DND-41 (cell line): ENCODE results near the gene JCHAIN.
"Not testable (repeated sequence)": the region's sequence is repeated elsewhere in the genome, so short reads cannot be mapped to it uniquely, and the experiment has no call there.

Experiments
- ATAC-seq: fragments of 200-7000 bp; cut with Tn5 transposase; 3 replicates; pipeline ENCODE4 v1.9.1; 2021; ENCODE audit warnings: low read depth; ENCODE audit not compliant: insufficient read depth
- DNase-seq: peaks from one replicate; pipeline ENCODE4 v3.0.0-alpha.2; 2020
- H2AFZ ChIP-seq: 2 replicates; pipeline ENCODE4 v1.6.0; 2012; ENCODE audit warnings: low read depth, low read length
- H3K27ac ChIP-seq: 2 replicates; pipeline ENCODE4 v1.5.1; 2012; ENCODE audit warnings: low read length, inconsistent platforms
- H3K27me3 ChIP-seq: fragments of 200-600 bp; sonication (generic); 2 replicates; pipeline ENCODE4 v1.6.0; 2012; ENCODE audit warnings: low read length, mild to moderate bottlenecking, inconsistent platforms; ENCODE audit not compliant: insufficient read depth, poor library complexity
- H3K36me3 ChIP-seq: 2 replicates; pipeline ENCODE4 v1.5.1; 2012; ENCODE audit warnings: low read length, inconsistent platforms; ENCODE audit not compliant: insufficient read depth
- H3K4me1 ChIP-seq: 2 replicates; pipeline ENCODE4 v1.5.1; 2012; ENCODE audit warnings: mild to moderate bottlenecking, low read length; ENCODE audit not compliant: insufficient read depth
- H3K4me2 ChIP-seq: 2 replicates; pipeline ENCODE4 v1.6.0; 2012; ENCODE audit warnings: mild to moderate bottlenecking, moderate library complexity, low read length, inconsistent platforms; ENCODE audit not compliant: insufficient read depth
- H3K4me3 ChIP-seq, 2 experiments: fragments of 200-600 bp in 1 of 2; shearing (Covaris generic) in 1 of 2; 2 replicates each; pipeline ENCODE4 v1.5.1; 2012 to 2016; ENCODE audit warnings: inconsistent platforms in 2 of 2, low read length in 2 of 2, mild to moderate bottlenecking in 2 of 2, low read depth in 1 of 2, moderate library complexity in 1 of 2
- H3K79me2 ChIP-seq: 2 replicates; pipeline ENCODE4 v1.6.0; 2012; ENCODE audit warnings: low read length, inconsistent platforms; ENCODE audit not compliant: insufficient read depth
- H3K9ac ChIP-seq: 2 replicates; pipeline ENCODE4 v1.6.0; 2012; ENCODE audit warnings: low read depth, mild to moderate bottlenecking, inconsistent platforms, low read length, moderate library complexity
- H3K9me3 ChIP-seq: 2 replicates; pipeline ENCODE4 v1.5.1; 2012; ENCODE audit warnings: low read length, moderate library complexity, mild to moderate bottlenecking, inconsistent platforms; ENCODE audit not compliant: insufficient read depth, severe bottlenecking
- H4K20me1 ChIP-seq: 2 replicates; pipeline ENCODE4 v1.6.0; 2012; ENCODE audit warnings: low read length; ENCODE audit not compliant: insufficient read depth
- EZH2 ChIP-seq: IDR thresholded peaks from 3 replicates; pipeline ENCODE4 v1.6.1; 2012; ENCODE audit warnings: borderline replicate concordance, low read depth, mild to moderate bottlenecking, moderate library complexity, low read length, inconsistent platforms; ENCODE audit not compliant: severe bottlenecking
- TF ChIP-seq, protein P1 (sequence below): IDR thresholded peaks from 2 replicates; pipeline ENCODE4 v1.5.1; 2012; ENCODE audit warnings: borderline replicate concordance, low read length, moderate library complexity, mild to moderate bottlenecking; ENCODE audit not compliant: poor library complexity, severe bottlenecking; ENCODE audit errors: extremely low read depth

Gene JCHAIN

GRCh38 chr4:70687392-70687791 is 21.1 kb upstream of the JCHAIN start:
- peaks cover 36% of the 10 kb centered on the region for H3K36me3 ChIP-seq
- H2AFZ ChIP-seq = peak overlapping the region; percentile 71
- no peaks in the 10 kb centered on the region for H3K9me3 ChIP-seq
- DNase-seq = peak; percentile 29
- H3K4me1 ChIP-seq = peaks cover 69% of the 10 kb centered on the region
- peak overlapping the region; percentile 49 to 71; a peak in 3 of 4 replicates for H3K4me3 ChIP-seq
- peak overlapping the region; percentile 98 for H3K27ac ChIP-seq
- peak overlapping the region; percentile 90 for H3K4me2 ChIP-seq
- peaks cover 62% of the 10 kb centered on the region for H3K79me2 ChIP-seq
- H3K27me3 ChIP-seq = no peaks in the 10 kb centered on the region
- peaks cover 32% of the 10 kb centered on the region for H4K20me1 ChIP-seq
- ATAC-seq = no peak
- no peak for TF ChIP-seq EZH2
- TF ChIP-seq, protein P1, sequence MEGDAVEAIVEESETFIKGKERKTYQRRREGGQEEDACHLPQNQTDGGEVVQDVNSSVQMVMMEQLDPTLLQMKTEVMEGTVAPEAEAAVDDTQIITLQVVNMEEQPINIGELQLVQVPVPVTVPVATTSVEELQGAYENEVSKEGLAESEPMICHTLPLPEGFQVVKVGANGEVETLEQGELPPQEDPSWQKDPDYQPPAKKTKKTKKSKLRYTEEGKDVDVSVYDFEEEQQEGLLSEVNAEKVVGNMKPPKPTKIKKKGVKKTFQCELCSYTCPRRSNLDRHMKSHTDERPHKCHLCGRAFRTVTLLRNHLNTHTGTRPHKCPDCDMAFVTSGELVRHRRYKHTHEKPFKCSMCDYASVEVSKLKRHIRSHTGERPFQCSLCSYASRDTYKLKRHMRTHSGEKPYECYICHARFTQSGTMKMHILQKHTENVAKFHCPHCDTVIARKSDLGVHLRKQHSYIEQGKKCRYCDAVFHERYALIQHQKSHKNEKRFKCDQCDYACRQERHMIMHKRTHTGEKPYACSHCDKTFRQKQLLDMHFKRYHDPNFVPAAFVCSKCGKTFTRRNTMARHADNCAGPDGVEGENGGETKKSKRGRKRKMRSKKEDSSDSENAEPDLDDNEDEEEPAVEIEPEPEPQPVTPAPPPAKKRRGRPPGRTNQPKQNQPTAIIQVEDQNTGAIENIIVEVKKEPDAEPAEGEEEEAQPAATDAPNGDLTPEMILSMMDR = no peak
- H3K9ac ChIP-seq = peak overlapping the region; percentile 95

GRCh38 chr4:70682142-70682541 is 15.8 kb upstream of the JCHAIN start:
- not testable (repeated sequence) for H3K4me2 ChIP-seq, H4K20me1 ChIP-seq, H3K4me3 ChIP-seq, H3K9me3 ChIP-seq, H2AFZ ChIP-seq, ATAC-seq, H3K36me3 ChIP-seq, H3K27me3 ChIP-seq, H3K9ac ChIP-seq, DNase-seq
- Histone ChIP-seq H3K79me2 (peaks cover 25% of the 10 kb centered on the region), H3K4me1 (peaks cover 78% of the 10 kb centered on the region), H3K27ac (peak overlapping the region; percentile 97; the same call in 1 of the 2 replicates)

DNA sequence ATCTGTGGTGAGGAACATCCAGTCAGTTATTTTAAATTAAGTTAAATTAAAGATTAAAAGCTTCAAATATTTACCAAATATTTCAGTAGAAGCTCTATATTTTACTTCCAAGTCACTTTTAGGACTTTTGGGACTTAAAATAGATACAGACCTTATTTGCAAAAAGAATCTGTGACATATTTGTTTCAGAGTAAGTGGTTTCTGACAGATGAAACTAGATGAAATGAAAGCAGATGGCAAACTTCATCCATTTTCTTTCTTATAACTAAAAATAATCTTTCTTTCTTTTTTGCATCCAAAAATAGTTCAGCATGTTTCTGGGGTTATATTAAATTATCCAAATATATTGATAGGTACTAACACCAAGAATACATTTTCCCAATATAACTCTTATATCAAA is 15.4 kb upstream of the JCHAIN start:
- Histone ChIP-seq H3K9me3 (no peaks in the 10 kb centered on the region), H3K79me2 (peaks cover 21% of the 10 kb centered on the region), H2AFZ (no peak overlapping the region), H3K36me3 (peaks cover 5% of the 10 kb centered on the region; the same call in 1 of the 2 replicates), H3K4me3 (no peak overlapping the region), H3K27ac (peak overlapping the region; percentile 97; the same call in 1 of the 2 replicates), H3K4me1 (peaks cover 78% of the 10 kb centered on the region), H4K20me1 (no peaks in the 10 kb centered on the region), H3K9ac (0 out of 2 replicates have a peak overlapping the region, but pooled peaks have one; percentile 58), H3K27me3 (no peaks in the 10 kb centered on the region), H3K4me2 (no peak overlapping the region)
- ATAC-seq = no peak
- no peak for TF ChIP-seq EZH2
- TF ChIP-seq, protein P1 = no peak
- no peak for DNase-seq

DNA sequence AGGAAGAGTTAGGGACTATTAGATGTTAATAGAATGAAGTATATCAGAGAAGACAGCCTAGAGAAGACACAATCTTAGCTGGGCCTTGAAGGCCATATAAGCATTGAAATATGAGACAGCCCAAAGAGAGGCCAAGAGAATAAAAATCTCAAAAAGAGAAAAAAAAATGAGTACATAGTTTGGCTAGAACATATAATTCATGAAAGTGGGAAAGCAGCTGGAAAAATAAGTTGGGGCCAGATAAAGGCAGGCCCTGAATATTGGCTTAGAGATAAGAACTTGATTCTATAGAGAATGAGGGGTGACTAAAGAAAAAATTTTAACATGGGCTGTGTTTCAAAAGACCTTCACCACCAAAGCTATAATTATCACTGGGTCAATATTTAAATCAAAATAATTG is 14.6 kb upstream of the JCHAIN start:
- TF ChIP-seq EZH2 = no peak
- TF ChIP-seq, protein P1 = no peak
- Histone ChIP-seq H3K79me2 (peaks cover 15% of the 10 kb centered on the region), H3K9ac (peak overlapping the region; percentile 58), H3K4me1 (peaks cover 78% of the 10 kb centered on the region), H3K4me2 (peak overlapping the region; percentile 62; the same call in 1 of the 2 replicates), H3K9me3 (no peaks in the 10 kb centered on the region), H3K27ac (peak overlapping the region; percentile 97), H3K4me3 (0 out of 4 replicates have a peak overlapping the region, but pooled peaks of 1 of the 2 experiments have one; percentile 14), H2AFZ (no peak overlapping the region), H3K36me3 (peaks cover 5% of the 10 kb centered on the region; the same call in 1 of the 2 replicates), H3K27me3 (no peaks in the 10 kb centered on the region), H4K20me1 (no peaks in the 10 kb centered on the region)
- no peak for ATAC-seq
- DNase-seq = no peak
